SK-MEL-5 (cell line): ENCODE results near the gene C22orf31. TPM values are rescaled to one million over a fixed set of nuclear protein-coding genes. Genes with fewer than 3 reads are reported as not detected.
"Not testable (repeated sequence)": the region's sequence is repeated elsewhere in the genome, so short reads cannot be mapped to it uniquely, and the experiment has no call there.

Experiments used
- DNase-seq: peaks from one replicate; pipeline ENCODE4 v3.0.0-alpha.2; 2016; ENCODE audit warnings: low read depth, low spot score
- in situ Hi-C: cut with HindIII; loops from 2 replicates; pipeline ENCODE4 v1.10.0; 2016; ENCODE audit warnings: low sequenced_read_pairs, high pct_unique_total_duplicates, low pct_unique_long_range_greater_than_20kb
- total RNA-seq: library from RNA; depleted of rRNA; stranded (reverse); fragments of >200 nt; shearing (Covaris generic); gene quantifications from 2 replicates; pipeline ENCODE4 v1.2.3, GENCODE V29; 2014

Gene C22orf31
- total RNA-seq, 1 experiment from 2014 or later: not detected

- in situ Hi-C loops: no loop called here
- DNase-seq: peak; percentile 82
Measured at GRCh38 chr22:29040385-29041275, 21.0 kb downstream of the C22orf31 start.

GRCh38 chr22:29039684-29040083 is 21.9 kb downstream of the C22orf31 start:
- in situ Hi-C loops, DNase-seq: not testable (repeated sequence)

- no peak for DNase-seq
- in situ Hi-C loops: no loop called here
Measured at GRCh38 chr22:29039148-29039547, 22.5 kb downstream of the C22orf31 start.

- no peak for DNase-seq
- in situ Hi-C loops: no loop called here
Measured at GRCh38 chr22:29037340-29037932, 24.2 kb downstream of the C22orf31 start.

- in situ Hi-C loops: no loop called here
- DNase-seq: peak; percentile 17
Measured at GRCh38 chr22:29032584-29032983, 29.0 kb downstream of the C22orf31 start.

GRCh38 chr22:29032014-29032475 is 29.6 kb downstream of the C22orf31 start:
- in situ Hi-C loops: no loop called here
- no peak for DNase-seq

- peak; percentile 26 for DNase-seq
- in situ Hi-C loops: no loop called here
Measured at GRCh38 chr22:29031227-29032011, 30.2 kb downstream of the C22orf31 start.

GRCh38 chr22:29030618-29031226 is 30.9 kb downstream of the C22orf31 start:
- no peak for DNase-seq
- in situ Hi-C loops: no loop called here

- in situ Hi-C loops: no loop called here
- no peak for DNase-seq
Measured at GRCh38 chr22:29030016-29030617, 31.5 kb downstream of the C22orf31 start.

- in situ Hi-C loops: no loop called here
- DNase-seq: no peak
Measured at GRCh38 chr22:29029202-29030000, 32.2 kb downstream of the C22orf31 start.

GRCh38 chr22:29028468-29028867 is 33.2 kb downstream of the C22orf31 start:
- in situ Hi-C loops: no loop called here
- no peak for DNase-seq

- in situ Hi-C loops: no loop called here
- DNase-seq: no peak
Measured at GRCh38 chr22:29026579-29026978, 35.1 kb downstream of the C22orf31 start.

- DNase-seq: no peak
- in situ Hi-C loops: no loop called here
Measured at GRCh38 chr22:29023172-29023796, 38.3 kb downstream of the C22orf31 start.

GRCh38 chr22:29022101-29022817 is 39.4 kb downstream of the C22orf31 start:
- DNase-seq: no peak

GRCh38 chr22:29018293-29019189 is 43.1 kb downstream of the C22orf31 start:
- DNase-seq: no peak
- in situ Hi-C loops: no loop called here

More at GRCh38 chr22:29022101-29022817, 39.4 kb downstream of the C22orf31 start:
- in situ Hi-C loops: no loop called here
